HG03108 (cell line): ENCODE measurements around the gene PVALB.

Experiments used
- ATAC-seq: cut with Tn5 transposase; IDR thresholded peaks from one replicate; pipeline ENCODE4 v1.9.1; 2021; ENCODE audit warnings: moderate library complexity; ENCODE audit not compliant: unreplicated experiment

PVALB gene

GRCh38 chr22:36814801-36815200, 2.0 kb downstream of the PVALB start:
- ATAC-seq, result no peak

- ATAC-seq, result no peak
Measured at GRCh38 chr22:36811094-36811800, 5.6 kb downstream of the PVALB start.

GRCh38 chr22:36809351-36809750, 7.5 kb downstream of the PVALB start:
- ATAC-seq, result no peak

GRCh38 chr22:36808721-36809344, 8.0 kb downstream of the PVALB start:
- no peak for ATAC-seq

- no peak for ATAC-seq
Measured at GRCh38 chr22:36807627-36808026, 9.2 kb downstream of the PVALB start.

GRCh38 chr22:36806835-36807234, 10.0 kb downstream of the PVALB start:
- ATAC-seq, result no peak

GRCh38 chr22:36803358-36803757, 13.5 kb downstream of the PVALB start:
- no peak for ATAC-seq

GRCh38 chr22:36798674-36799066, 18.2 kb downstream of the PVALB start:
- no peak for ATAC-seq

- no peak for ATAC-seq
Measured at GRCh38 chr22:36797911-36798673, 18.7 kb downstream of the PVALB start.

GRCh38 chr22:36797374-36797773, 19.5 kb downstream of the PVALB start:
- ATAC-seq, result no peak

- no peak for ATAC-seq
Measured at GRCh38 chr22:36796552-36797175, 20.2 kb downstream of the PVALB start.

- ATAC-seq, result no peak
Measured at GRCh38 chr22:36795633-36796032, 21.2 kb downstream of the PVALB start.

- ATAC-seq, result peak; percentile 69
Measured at GRCh38 chr22:36790648-36791047, 26.2 kb downstream of the PVALB start.

- no peak for ATAC-seq
Measured at GRCh38 chr22:36787204-36787988, 29.4 kb downstream of the PVALB start.

- no peak for ATAC-seq
Measured at GRCh38 chr22:36783743-36784142, 33.1 kb downstream of the PVALB start.

GRCh38 chr22:36781656-36782627, 34.9 kb downstream of the PVALB start:
- ATAC-seq, result peak; percentile 70

- no peak for ATAC-seq
Measured at GRCh38 chr22:36778020-36778419, 38.8 kb downstream of the PVALB start.

GRCh38 chr22:36776722-36777121, 40.1 kb downstream of the PVALB start:
- ATAC-seq, result no peak

- peak; percentile 90 for ATAC-seq
Measured at GRCh38 chr22:36775964-36776669, 40.7 kb downstream of the PVALB start, which contains the start of gene IFT27. Gene IFT27, minus strand, starts transcription at chr22:36776119. Its CDS starts 412 bp downstream, at chr22:36775707.
